ENCODE results near the gene LRP2BP. TPM values are rescaled to one million over a fixed set of nuclear protein-coding genes. Genes with fewer than 3 reads are reported as not detected.
A peak's percentile ranks its signal among the peaks of the same experiment; 100 is the strongest.

LRP2BP gene
- 1 to 10 TPM in 1 of 2 donors, under 1 TPM in 1; 0.79 to 1.3 TPM for total RNA-seq

DNA sequence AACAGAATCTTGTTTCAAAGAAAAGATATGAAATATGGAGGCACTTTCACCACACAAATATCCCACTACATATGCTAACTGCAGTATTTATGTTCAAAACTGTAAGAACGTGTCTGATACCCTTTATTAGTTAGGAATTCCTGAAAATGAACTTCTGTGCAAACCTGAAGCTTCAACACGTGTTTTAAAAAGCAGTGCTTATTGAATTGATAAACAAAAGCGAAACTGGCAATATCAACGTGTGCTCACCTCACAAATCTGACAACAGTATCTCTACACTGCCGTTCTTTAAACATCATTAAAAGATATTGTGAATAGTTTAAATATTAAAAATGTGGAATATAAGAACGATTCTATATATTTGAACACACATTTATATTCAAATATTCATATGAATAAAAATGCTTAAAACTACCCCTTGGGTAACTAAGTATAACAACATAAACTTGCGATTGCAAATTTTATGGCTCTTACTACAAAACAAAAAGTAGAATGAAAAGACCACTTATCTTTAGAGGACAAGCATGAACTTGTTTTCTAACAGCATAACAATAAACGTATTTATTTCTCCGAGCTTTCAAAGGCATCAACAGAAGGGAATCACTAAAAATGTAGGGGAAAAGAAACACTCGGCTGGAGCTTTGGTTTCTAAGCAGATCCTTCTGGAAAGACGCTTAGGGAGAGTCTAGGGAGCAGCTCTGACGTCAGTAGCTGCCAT lies at the start of gene LRP2BP:
TSS of gene LRP2BP (minus strand) at position 687 of the 718 bp plus-strand sequence. CDS start 17,738 bp downstream, outside the sequence.
- H3K9me3 ChIP-seq = no peaks in the 10 kb centered on the region
- peak within 1 kb of the TSS; percentile 72 to 81 for H3K4me3 ChIP-seq
- H3K27me3 ChIP-seq = no peaks in the 10 kb centered on the region
- no peak for DNase-seq (ENCODE audit: low spot score)
- peaks cover 3% of the 10 kb centered on the region for H3K36me3 ChIP-seq
- H3K4me1 ChIP-seq = peaks cover 0 to 43% of the 10 kb centered on the region in 2 donors
- H3K27ac ChIP-seq = peak within 1 kb of the TSS; percentile 100
- TF ChIP-seq, protein P1, sequence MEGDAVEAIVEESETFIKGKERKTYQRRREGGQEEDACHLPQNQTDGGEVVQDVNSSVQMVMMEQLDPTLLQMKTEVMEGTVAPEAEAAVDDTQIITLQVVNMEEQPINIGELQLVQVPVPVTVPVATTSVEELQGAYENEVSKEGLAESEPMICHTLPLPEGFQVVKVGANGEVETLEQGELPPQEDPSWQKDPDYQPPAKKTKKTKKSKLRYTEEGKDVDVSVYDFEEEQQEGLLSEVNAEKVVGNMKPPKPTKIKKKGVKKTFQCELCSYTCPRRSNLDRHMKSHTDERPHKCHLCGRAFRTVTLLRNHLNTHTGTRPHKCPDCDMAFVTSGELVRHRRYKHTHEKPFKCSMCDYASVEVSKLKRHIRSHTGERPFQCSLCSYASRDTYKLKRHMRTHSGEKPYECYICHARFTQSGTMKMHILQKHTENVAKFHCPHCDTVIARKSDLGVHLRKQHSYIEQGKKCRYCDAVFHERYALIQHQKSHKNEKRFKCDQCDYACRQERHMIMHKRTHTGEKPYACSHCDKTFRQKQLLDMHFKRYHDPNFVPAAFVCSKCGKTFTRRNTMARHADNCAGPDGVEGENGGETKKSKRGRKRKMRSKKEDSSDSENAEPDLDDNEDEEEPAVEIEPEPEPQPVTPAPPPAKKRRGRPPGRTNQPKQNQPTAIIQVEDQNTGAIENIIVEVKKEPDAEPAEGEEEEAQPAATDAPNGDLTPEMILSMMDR (IDR thresholded peaks at IDR 0.05) = no peak

DNA sequence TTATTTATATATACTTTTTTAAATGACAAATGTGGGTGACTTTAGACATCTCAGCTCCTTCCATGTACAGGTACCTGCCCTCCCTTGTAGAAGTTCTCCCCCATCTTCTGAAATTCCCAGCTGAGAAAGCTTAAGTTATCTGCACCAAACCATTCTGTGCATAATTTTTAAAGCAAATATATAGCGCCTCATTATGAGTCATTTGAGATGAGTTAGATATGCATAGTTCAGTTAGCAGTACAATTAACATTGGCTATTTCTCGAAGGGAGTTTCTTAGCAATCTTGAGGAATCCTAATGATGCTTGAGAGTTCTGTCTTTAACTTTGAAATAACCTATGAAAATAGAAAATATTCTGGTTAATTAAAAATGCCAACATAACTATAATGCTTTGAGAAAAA lies 49.5 kb upstream of the LRP2BP start:
- Histone ChIP-seq H3K9me3 (no peaks in the 10 kb centered on the region), H3K4me1 (no peaks in the 10 kb centered on the region), H3K4me3 (no peak overlapping the region), H3K36me3 (no peaks in the 10 kb centered on the region), H3K27me3 (no peaks in the 10 kb centered on the region), H3K27ac (no peak overlapping the region)
- TF ChIP-seq, protein P1 (IDR thresholded peaks at IDR 0.05) = no peak
- no peak for DNase-seq (ENCODE audit: low spot score)

DNA sequence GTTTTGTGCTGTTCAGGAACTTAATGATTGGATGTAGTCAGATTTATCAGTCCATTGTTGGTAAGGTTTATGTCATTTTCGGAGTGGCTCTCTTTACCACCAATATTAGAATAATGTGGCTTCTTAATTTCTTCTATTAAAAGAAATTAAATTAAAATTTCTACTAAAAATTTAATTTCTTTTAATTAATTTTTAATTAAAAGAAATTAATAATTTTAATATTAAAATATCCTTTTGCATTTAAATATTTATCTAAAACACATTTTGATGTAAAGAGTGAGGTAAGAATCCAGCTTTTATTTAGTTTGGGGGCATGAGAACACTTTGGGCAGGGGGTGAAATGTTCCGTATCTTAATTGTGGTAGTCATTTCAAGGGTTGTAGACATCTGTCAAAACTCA lies 45.8 kb upstream of the LRP2BP start:
- H3K9me3 ChIP-seq = no peaks in the 10 kb centered on the region
- no peak for DNase-seq (ENCODE audit: low spot score)
- TF ChIP-seq, protein P1 (IDR thresholded peaks at IDR 0.05) = no peak
- no peak overlapping the region for H3K4me3 ChIP-seq
- no peaks in the 10 kb centered on the region for H3K27me3 ChIP-seq
- H3K36me3 ChIP-seq = no peaks in the 10 kb centered on the region
- H3K4me1 ChIP-seq = no peaks in the 10 kb centered on the region
- no peak overlapping the region for H3K27ac ChIP-seq

DNA sequence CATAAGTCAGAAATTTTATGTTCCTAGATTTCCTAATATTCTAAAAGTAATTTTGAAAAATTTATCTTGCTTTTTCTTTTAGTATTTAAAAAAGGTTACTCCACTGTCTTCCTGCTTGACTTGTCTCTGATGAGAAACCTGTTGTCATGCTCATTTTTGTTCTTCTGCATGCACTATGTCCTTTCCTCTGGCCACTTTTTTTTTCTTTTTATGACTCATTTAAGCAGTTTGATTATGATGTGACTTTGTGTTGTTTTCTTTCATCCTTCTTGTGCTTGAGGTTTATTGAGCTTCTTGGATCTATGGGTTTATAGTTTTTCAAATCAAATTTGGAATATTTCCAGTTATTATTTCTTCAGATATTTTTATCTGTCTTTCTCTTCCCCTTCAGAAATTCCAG lies 42.1 kb upstream of the LRP2BP start:
- Histone ChIP-seq H3K27ac (no peak overlapping the region), H3K9me3 (no peaks in the 10 kb centered on the region), H3K27me3 (no peaks in the 10 kb centered on the region), H3K36me3 (no peaks in the 10 kb centered on the region), H3K4me3 (no peak overlapping the region), H3K4me1 (no peaks in the 10 kb centered on the region)
- TF ChIP-seq, protein P1 (IDR thresholded peaks at IDR 0.05) = no peak
- DNase-seq (ENCODE audit: low spot score) = no peak

DNA sequence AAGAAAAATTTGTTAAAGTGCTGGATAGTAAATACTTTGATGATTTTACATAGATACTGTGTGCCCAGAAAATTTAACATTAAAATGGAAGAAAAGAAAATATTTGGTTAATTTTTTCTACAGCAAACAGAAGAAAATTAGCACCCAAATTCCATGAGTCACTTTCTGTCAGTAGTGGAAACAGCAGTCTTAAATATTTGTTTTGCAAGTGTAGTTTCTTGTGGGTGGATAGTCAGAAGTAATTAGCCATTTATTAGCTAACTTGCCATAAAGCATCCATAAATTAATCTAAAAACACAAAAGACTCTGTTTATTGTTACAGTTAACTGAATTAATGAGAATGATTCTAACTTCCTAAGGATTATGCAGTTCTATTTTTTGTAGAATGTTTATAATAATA lies 39.7 kb upstream of the LRP2BP start:
- Histone ChIP-seq H3K27ac (no peak overlapping the region), H3K4me3 (no peak overlapping the region), H3K27me3 (no peaks in the 10 kb centered on the region), H3K9me3 (no peaks in the 10 kb centered on the region), H3K36me3 (no peaks in the 10 kb centered on the region), H3K4me1 (no peaks in the 10 kb centered on the region)
- TF ChIP-seq, protein P1 (IDR thresholded peaks at IDR 0.05) = no peak
- no peak for DNase-seq (ENCODE audit: low spot score)

DNA sequence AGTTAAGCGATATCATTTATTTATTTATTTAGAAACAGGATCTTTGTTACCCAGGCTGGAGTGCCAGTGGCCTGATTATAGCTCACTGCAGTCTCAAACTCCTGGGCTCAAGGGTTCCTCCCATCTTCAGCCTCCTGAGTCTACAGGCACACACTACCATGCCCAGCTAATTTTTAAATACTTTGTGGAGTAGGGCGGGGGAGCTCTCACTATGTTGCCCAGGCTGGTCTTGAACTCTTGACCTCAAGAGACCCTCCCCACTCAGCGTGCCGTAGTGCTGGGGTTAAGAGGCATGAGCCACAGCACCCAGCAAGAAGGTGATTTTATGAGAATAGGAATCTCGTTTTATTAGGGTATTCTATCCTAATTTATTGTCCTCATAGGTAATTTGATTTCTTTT lies 33.9 kb upstream of the LRP2BP start:
- TF ChIP-seq, protein P1 (IDR thresholded peaks at IDR 0.05) = no peak

More for the DNA sequence above, 33.9 kb upstream of the LRP2BP start:
- no peak overlapping the region for H3K27ac ChIP-seq
- H3K4me3 ChIP-seq = no peak overlapping the region
- H3K9me3 ChIP-seq = no peaks in the 10 kb centered on the region
- peaks cover 0 to 8% of the 10 kb centered on the region in 2 donors for H3K4me1 ChIP-seq
- H3K27me3 ChIP-seq = no peaks in the 10 kb centered on the region
- DNase-seq (ENCODE audit: low spot score) = no peak
- no peaks in the 10 kb centered on the region for H3K36me3 ChIP-seq

Measured in right atrium auricular region (tissue), 2 donors.